Medulla oblongata (tissue), 1 donor: ENCODE measurements around the gene KCNK13.

Experiments
- DNase-seq: peaks from one replicate; pipeline ENCODE4 v3.0.0-alpha.2; 2015; ENCODE audit errors: extremely low spot score

Gene KCNK13

GRCh38 chr14:90132821-90133570, 71.2 kb downstream of the KCNK13 start:
- DNase-seq: no peak

- no peak for DNase-seq
Measured at GRCh38 chr14:90136904-90137303, 75.1 kb downstream of the KCNK13 start.

DNA sequence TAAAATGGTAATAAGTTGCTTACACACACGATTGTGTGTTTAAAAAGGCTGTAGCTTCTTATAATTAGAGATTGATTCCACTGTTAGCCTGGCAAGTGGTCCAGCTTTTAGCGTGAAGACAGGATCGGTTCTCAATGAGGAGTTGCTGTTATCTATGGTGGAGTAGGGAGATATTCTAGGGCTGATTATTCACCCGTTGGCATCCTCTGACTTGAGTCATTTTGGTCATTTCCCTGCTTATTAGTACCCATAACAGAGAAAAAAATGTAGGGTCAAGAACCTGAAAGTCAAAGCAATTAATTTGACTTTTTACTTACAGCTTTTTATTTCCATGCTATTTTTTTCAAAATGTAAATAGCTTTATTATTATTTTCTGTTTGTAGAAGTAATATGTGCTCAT, 76.0 kb downstream of the KCNK13 start:
- no peak for DNase-seq

GRCh38 chr14:90139199-90139598, 77.4 kb downstream of the KCNK13 start:
- no peak for DNase-seq

GRCh38 chr14:90140298-90140955, 78.6 kb downstream of the KCNK13 start:
- DNase-seq: no peak

DNA sequence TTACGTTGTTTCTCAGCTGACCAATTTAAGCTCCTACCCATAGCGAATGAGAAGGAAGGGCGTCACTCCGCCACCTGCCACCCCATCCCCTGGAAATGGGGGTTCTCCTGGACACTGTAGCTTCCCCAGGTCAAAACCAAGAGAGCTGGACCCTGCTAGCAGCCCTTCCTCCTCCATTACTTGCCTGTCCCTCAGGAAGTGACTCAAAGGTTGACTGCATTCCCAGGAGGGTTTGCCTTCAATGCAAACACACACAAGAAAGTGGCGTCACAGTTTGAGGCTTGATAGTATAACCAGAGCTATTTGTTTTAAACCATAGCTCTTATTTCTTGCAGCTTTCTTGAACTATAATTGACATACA, 79.1 kb downstream of the KCNK13 start:
- no peak for DNase-seq

GRCh38 chr14:90153429-90153828, 91.6 kb downstream of the KCNK13 start:
- no peak for DNase-seq

- DNase-seq: no peak
Measured at GRCh38 chr14:90154110-90154509, 92.3 kb downstream of the KCNK13 start.

DNA sequence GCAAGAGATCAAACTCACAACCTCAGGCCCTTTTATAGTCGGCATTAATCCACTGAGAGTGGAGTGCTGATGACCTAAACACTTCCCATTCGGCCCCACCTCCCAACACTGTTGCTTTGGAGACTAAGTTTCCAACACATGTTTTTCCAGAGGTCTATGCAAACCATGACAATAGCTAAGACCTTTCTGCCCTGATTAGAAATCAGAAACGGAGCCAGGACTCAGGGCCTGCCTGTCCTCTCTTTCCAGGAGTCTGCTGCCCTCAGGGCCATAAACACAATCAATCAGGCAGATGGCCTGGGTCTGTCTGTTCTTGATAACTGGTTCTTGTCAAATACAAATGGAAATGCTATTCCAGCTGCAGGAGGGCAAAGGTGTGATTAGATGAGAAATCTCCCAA, 97.4 kb downstream of the KCNK13 start:
- no peak for DNase-seq

GRCh38 chr14:90159688-90160087, 97.9 kb downstream of the KCNK13 start:
- no peak for DNase-seq

- DNase-seq: no peak
Measured at GRCh38 chr14:90161129-90161528, 99.3 kb downstream of the KCNK13 start.

GRCh38 chr14:90168425-90169105, 106.8 kb downstream of the KCNK13 start:
- DNase-seq: no peak

DNA sequence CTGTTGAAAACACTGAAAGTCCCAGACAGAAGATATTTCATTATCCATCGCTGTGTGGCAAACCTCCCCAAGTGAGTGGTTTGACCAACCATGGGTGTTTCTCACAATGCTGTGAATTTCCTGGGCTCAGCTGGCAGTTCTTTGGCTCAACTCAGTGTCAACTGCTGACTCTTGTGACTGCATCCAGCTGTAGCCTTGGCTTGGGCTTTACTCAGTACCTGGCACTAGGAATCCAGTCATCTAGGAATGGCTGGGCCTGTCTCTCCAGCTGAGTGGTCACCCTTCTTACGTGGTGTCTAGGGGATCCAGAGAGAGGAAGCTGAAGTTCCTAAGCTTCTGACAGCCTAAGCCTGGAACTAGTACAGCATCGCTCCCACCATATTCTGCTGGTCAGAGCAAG, 113.8 kb downstream of the KCNK13 start:
- DNase-seq: no peak

- DNase-seq: no peak
Measured at GRCh38 chr14:90177539-90178189, 115.9 kb downstream of the KCNK13 start.

GRCh38 chr14:90179357-90179756, 117.6 kb downstream of the KCNK13 start:
- DNase-seq: no peak

GRCh38 chr14:90179809-90180779, 118.3 kb downstream of the KCNK13 start:
- no peak for DNase-seq

GRCh38 chr14:90184094-90184493, 122.3 kb downstream of the KCNK13 start:
- DNase-seq: no peak

- no peak for DNase-seq
Measured at GRCh38 chr14:90184571-90185266, 122.9 kb downstream of the KCNK13 start.

DNA sequence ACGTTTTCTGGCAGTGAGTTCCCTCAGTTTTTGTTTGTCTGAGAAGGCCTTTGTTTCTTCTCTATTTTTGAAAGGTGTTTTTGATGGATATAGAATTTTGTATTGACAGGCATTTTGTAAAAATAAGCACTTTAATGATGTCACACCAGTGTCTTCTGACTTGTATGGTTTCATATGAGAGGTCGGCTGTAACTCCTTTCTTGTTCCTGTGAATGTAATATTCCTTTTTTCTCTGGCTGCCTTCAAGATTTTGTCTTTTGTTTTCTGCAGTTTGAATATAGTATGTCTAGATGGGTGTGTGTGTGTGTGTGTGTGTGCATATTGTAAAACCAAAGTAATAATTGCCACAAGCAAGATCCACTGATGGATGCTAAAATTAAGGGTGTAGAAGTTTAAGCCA, 126.8 kb downstream of the KCNK13 start:
- DNase-seq: no peak

DNA sequence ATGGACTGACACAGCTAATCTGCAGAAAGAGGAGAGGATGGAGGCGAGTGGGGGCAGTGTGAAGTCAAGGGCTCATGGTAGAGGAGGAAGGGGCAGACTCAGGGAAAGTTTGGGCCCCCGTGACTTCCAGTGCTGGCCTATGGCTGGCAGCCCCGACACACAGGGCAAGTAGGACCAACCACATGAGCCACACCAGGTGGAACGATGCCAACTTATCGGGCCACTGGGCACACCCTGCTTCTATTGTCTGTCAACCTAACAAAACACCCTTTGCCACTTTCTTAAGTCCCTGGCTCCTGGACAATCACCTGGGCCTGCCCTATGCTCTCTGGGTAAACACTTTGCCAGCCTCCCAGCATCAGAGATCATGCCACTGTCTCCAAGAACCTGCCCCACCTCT, 129.4 kb downstream of the KCNK13 start:
- no peak for DNase-seq

DNA sequence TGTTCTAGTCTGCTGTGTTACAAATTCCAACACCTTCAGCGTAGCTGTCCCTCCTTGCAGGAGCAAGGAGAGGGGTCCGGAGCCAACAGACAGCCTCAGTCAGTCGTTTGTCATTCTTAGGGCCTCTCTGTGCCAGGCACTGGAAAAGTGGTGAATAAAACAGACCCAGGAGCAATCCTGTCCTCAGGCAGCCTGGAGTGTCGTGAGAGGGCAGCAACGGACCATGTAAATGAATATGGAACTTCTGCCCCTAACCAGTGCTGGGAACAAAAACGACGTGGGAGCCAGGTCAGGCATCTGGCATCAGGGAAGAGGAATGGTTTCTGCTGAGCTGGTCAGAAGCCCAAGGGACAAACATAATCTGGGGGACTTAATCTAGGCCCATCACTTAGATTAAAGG, 129.8 kb downstream of the KCNK13 start:
- no peak for DNase-seq
